Measurements from ENCODE around the gene SREBF1.
A peak's percentile ranks its signal among the peaks of the same experiment; 100 is the strongest.

The SREBF1 gene

GRCh38 chr17:17841601-17842025, 4.8 kb upstream of the SREBF1 start:
- DNase-seq (ENCODE audit: low read depth in 2 of 2), result no peak

- DNase-seq (ENCODE audit: low read depth in 2 of 2), result no peak
Measured at GRCh38 chr17:17840751-17841591, 4.2 kb upstream of the SREBF1 start.

GRCh38 chr17:17839791-17840707, 3.3 kb upstream of the SREBF1 start:
- DNase-seq (ENCODE audit: low read depth in 2 of 2), result peak; percentile 60 to 65

GRCh38 chr17:17837966-17838962, 1.5 kb upstream of the SREBF1 start:
- DNase-seq (ENCODE audit: low read depth in 2 of 2), result no peak

GRCh38 chr17:17837380-17837821, 615 bp upstream of the SREBF1 start:
- DNase-seq (ENCODE audit: low read depth in 2 of 2), result no peak

- DNase-seq (ENCODE audit: low read depth in 2 of 2), result peak; percentile 90 to 92
Measured at GRCh38 chr17:17836250-17836817, 452 bp downstream of the SREBF1 start.

GRCh38 chr17:17835415-17836249, 1.2 kb downstream of the SREBF1 start:
- DNase-seq (ENCODE audit: low read depth in 2 of 2), result no peak

GRCh38 chr17:17834974-17835373, 1.8 kb downstream of the SREBF1 start:
- DNase-seq (ENCODE audit: low read depth in 2 of 2), result no peak

GRCh38 chr17:17833658-17834357, 3.0 kb downstream of the SREBF1 start:
- no peak for DNase-seq (ENCODE audit: low read depth in 2 of 2)

- DNase-seq (ENCODE audit: low read depth in 2 of 2), result no peak
Measured at GRCh38 chr17:17832032-17832363, 4.8 kb downstream of the SREBF1 start.

GRCh38 chr17:17831208-17832031, 5.4 kb downstream of the SREBF1 start:
- DNase-seq (ENCODE audit: low read depth in 2 of 2), result no peak

- no peak for DNase-seq (ENCODE audit: low read depth in 2 of 2)
Measured at GRCh38 chr17:17830740-17831207, 6.0 kb downstream of the SREBF1 start.

- no peak for DNase-seq (ENCODE audit: low read depth in 2 of 2)
Measured at GRCh38 chr17:17830269-17830567, 6.6 kb downstream of the SREBF1 start.

GRCh38 chr17:17827826-17828621, 8.8 kb downstream of the SREBF1 start:
- no peak for DNase-seq (ENCODE audit: low read depth in 2 of 2)

GRCh38 chr17:17826942-17827785, 9.6 kb downstream of the SREBF1 start:
- DNase-seq (ENCODE audit: low read depth in 2 of 2), result no peak

- no peak for DNase-seq (ENCODE audit: low read depth in 2 of 2)
Measured at GRCh38 chr17:17826342-17826713, 10.5 kb downstream of the SREBF1 start.

Measured in stimulated activated CD8-positive, alpha-beta memory T cell treated with anti-CD3 and anti-CD28 coated beads, Interleukin-15, amount 100 ng/mL, for 4 hours (primary cell).